ENCODE measurements around the gene OBSCN. TPM values are rescaled to one million over a fixed set of nuclear protein-coding genes. Genes with fewer than 3 reads are reported as not detected.

OBSCN gene
- total RNA-seq, 1 donor from 2014 or later, result 25.7 TPM

- peaks cover 4% of the 10 kb centered on the region for H3K4me1 Mint-ChIP-seq (ENCODE audit: low read depth, unreplicated experiment)
- H3K36me3 Mint-ChIP-seq (ENCODE audit: unreplicated experiment), result peaks cover 12% of the 10 kb centered on the region
- H3K4me3 Mint-ChIP-seq (ENCODE audit: unreplicated experiment), result peak overlapping the region; percentile 79
- H3K27me3 Mint-ChIP-seq (ENCODE audit: unreplicated experiment), result peaks cover 9% of the 10 kb centered on the region
- no peak for TF ChIP-seq CTCF (IDR thresholded peaks at IDR 0.05; ENCODE audit: partially characterized antibody, unreplicated experiment)
- H3K27ac Mint-ChIP-seq (ENCODE audit: unreplicated experiment), result peak overlapping the region; percentile 77
- DNase-seq, result no peak
- H3K9me3 Mint-ChIP-seq (ENCODE audit: unreplicated experiment), result no peaks in the 10 kb centered on the region
Measured at GRCh38 chr1:228415853-228416216, 208.0 kb downstream of the OBSCN start.

GRCh38 chr1:228416217-228416933 is 208.5 kb downstream of the OBSCN start, which contains the start of gene TRIM17:
Gene TRIM17, minus strand, starts transcription at chr1:228416861. Its CDS starts 1,789 bp downstream, at chr1:228415072.
- Mint-ChIP-seq H3K27ac (ENCODE audit: unreplicated experiment) (peak within 1 kb of the TSS; percentile 77), H3K36me3 (ENCODE audit: unreplicated experiment) (peaks cover 16% of the 10 kb centered on the region), H3K4me3 (ENCODE audit: unreplicated experiment) (peak within 1 kb of the TSS; percentile 79), H3K9me3 (ENCODE audit: unreplicated experiment) (no peaks in the 10 kb centered on the region), H3K27me3 (ENCODE audit: unreplicated experiment) (peaks cover 9% of the 10 kb centered on the region), H3K4me1 (ENCODE audit: low read depth, unreplicated experiment) (peaks cover 4% of the 10 kb centered on the region)
- TF ChIP-seq CTCF (IDR thresholded peaks at IDR 0.05; ENCODE audit: partially characterized antibody, unreplicated experiment), result peak; percentile 67
- peak; percentile 80 for DNase-seq

GRCh38 chr1:228417061-228417460 is 209.2 kb downstream of the OBSCN start:
- Mint-ChIP-seq H3K27me3 (ENCODE audit: unreplicated experiment) (peaks cover 9% of the 10 kb centered on the region), H3K9me3 (ENCODE audit: unreplicated experiment) (no peaks in the 10 kb centered on the region), H3K27ac (ENCODE audit: unreplicated experiment) (no peak overlapping the region), H3K36me3 (ENCODE audit: unreplicated experiment) (peaks cover 20% of the 10 kb centered on the region), H3K4me1 (ENCODE audit: low read depth, unreplicated experiment) (peaks cover 4% of the 10 kb centered on the region), H3K4me3 (ENCODE audit: unreplicated experiment) (peak overlapping the region; percentile 34)
- DNase-seq, result no peak
- no peak for TF ChIP-seq CTCF (IDR thresholded peaks at IDR 0.05; ENCODE audit: partially characterized antibody, unreplicated experiment)

- peaks cover 4% of the 10 kb centered on the region for H3K4me1 Mint-ChIP-seq (ENCODE audit: low read depth, unreplicated experiment)
- H3K27ac Mint-ChIP-seq (ENCODE audit: unreplicated experiment), result no peak overlapping the region
- peaks cover 9% of the 10 kb centered on the region for H3K27me3 Mint-ChIP-seq (ENCODE audit: unreplicated experiment)
- H3K9me3 Mint-ChIP-seq (ENCODE audit: unreplicated experiment), result no peaks in the 10 kb centered on the region
- no peak for DNase-seq
- peaks cover 20% of the 10 kb centered on the region for H3K36me3 Mint-ChIP-seq (ENCODE audit: unreplicated experiment)
- H3K4me3 Mint-ChIP-seq (ENCODE audit: unreplicated experiment), result no peak overlapping the region
- TF ChIP-seq CTCF (IDR thresholded peaks at IDR 0.05; ENCODE audit: partially characterized antibody, unreplicated experiment), result no peak
Measured at GRCh38 chr1:228417483-228418203, 209.8 kb downstream of the OBSCN start.

Measured in glutamatergic neuron (in vitro differentiated cells).